ENCODE results near the gene PACRG. TPM values are rescaled to one million over a fixed set of nuclear protein-coding genes. Genes with fewer than 3 reads are reported as not detected.

The PACRG gene
- total and polyA plus RNA-seq, 2 of the 8 experiments (the other 6 are each of a cell fraction or from before 2014, with no cell fraction given), result 0.44 to 0.54 TPM

DNA sequence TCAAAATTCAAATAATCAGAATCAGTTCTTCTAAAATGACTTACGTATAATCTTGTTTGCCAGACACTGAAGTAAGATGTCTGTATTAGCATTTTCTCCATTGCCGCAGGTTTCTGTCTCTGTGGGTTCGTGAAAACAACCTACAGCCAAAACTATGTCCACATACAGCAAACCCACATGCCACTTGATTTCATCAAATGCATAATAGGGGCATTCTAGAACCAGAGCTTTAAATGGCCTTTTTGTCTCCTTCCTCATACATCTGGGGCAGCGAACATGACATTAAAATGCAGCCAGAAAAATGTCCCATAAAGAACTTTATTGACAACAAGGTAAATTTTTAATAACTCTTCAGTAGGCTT lies 596.5 kb downstream of the PACRG start:
- no peak overlapping the region for H2AK5ac ChIP-seq (ENCODE audit: low read depth, low read length)
- H3K23ac ChIP-seq (ENCODE audit: insufficient read length), result no peak overlapping the region
- H2AFZ ChIP-seq (ENCODE audit: low read length), result no peak overlapping the region
- H3K4me3 ChIP-seq (ENCODE audit: extremely low read depth in 1 of 4, insufficient read depth in 2 of 4, low read depth in 3 of 4, low read length in 4 of 4), result no peak overlapping the region
- no peak overlapping the region for H3K4me2 ChIP-seq (ENCODE audit: insufficient read depth in 1 of 2, low read depth in 2 of 2, low read length in 2 of 2)
- no peaks in the 10 kb centered on the region; a peak in 1 of 7 replicates for H3K4me1 ChIP-seq (replicated peaks in 1 of 4; ENCODE audit: control insufficient read depth in 3 of 4, insufficient read depth in 4 of 4, low read length in 3 of 4)
- H4K8ac ChIP-seq (ENCODE audit: extremely low read depth, insufficient read depth, low read length), result no peak overlapping the region
- ChIA-PET CTCF (ENCODE audit: partially characterized antibody) (no interaction called here), POLR2A (ENCODE audit: partially characterized antibody) (no interaction called here)
- H4K5ac ChIP-seq (ENCODE audit: insufficient read length, low read depth, low read length), result no peak overlapping the region
- H2BK12ac ChIP-seq (ENCODE audit: low read depth, low read length), result no peak overlapping the region
- H3K27me3 ChIP-seq (replicated peaks in 1 of 4; ENCODE audit: control insufficient read depth in 3 of 4, extremely low read depth in 1 of 4, insufficient read depth in 3 of 4, low read length in 3 of 4), result no peaks in the 10 kb centered on the region
- H3K36me3 ChIP-seq (ENCODE audit: control insufficient read depth in 2 of 4, insufficient read depth in 4 of 4, low read length in 3 of 4), result no peaks in the 10 kb centered on the region
- H3K27ac ChIP-seq (ENCODE audit: low read depth, low read length), result no peak overlapping the region
- H4K20me1 ChIP-seq (replicated peaks in 1 of 2; ENCODE audit: control insufficient read depth in 1 of 2, insufficient read depth in 2 of 2, low read length in 2 of 2), result no peaks in the 10 kb centered on the region
- H2BK20ac ChIP-seq (ENCODE audit: low read length), result no peak overlapping the region
- H2BK5ac ChIP-seq (ENCODE audit: low read depth, low read length), result no peak overlapping the region
- H3K23me2 ChIP-seq (ENCODE audit: low read depth, low read length), result no peaks in the 10 kb centered on the region
- H3K9ac ChIP-seq (replicated peaks in 1 of 4; ENCODE audit: extremely low read depth in 1 of 4, low read depth in 3 of 4, low read length in 3 of 4), result no peak overlapping the region
- H2BK120ac ChIP-seq (replicated peaks; ENCODE audit: low read depth, low read length), result no peak overlapping the region
- FAIRE-seq, result no peak
- WGBS, 2 experiments (ENCODE audit: extremely low coverage in 1 of 2, insufficient coverage in 1 of 2, insufficient read length in 1 of 2, insufficient replicate concordance in 2 of 2, low coverage in 1 of 2, low lambda C conversion rate in 2 of 2, missing lambda C conversion rate in 1 of 2), result 94% methylated on average over 4 of the region's 4 CpGs; no CpG with 5 or more reads in 1 of the 2 experiments
- H2BK15ac ChIP-seq (ENCODE audit: low read length), result no peak overlapping the region
- H4K91ac ChIP-seq (replicated peaks; ENCODE audit: insufficient read length, low read length), result no peak overlapping the region
- H3K79me2 ChIP-seq (ENCODE audit: control insufficient read depth in 1 of 2, insufficient read depth in 2 of 2, low read length in 2 of 2), result no peaks in the 10 kb centered on the region
- peaks cover 0 to 6% of the 10 kb centered on the region in 2 experiments; a peak in 1 of 4 replicates for H3K9me3 ChIP-seq (ENCODE audit: insufficient read depth in 2 of 2, low read depth in 1 of 2, low read length in 1 of 2)
- H3K18ac ChIP-seq (ENCODE audit: extremely low read depth, low read length), result no peak overlapping the region
- H3K14ac ChIP-seq (ENCODE audit: insufficient read length), result no peak overlapping the region
- DNase-seq (ENCODE audit: low read depth in 1 of 2, low spot score in 2 of 2), result no peak
- H3K79me1 ChIP-seq (ENCODE audit: low read depth, low read length), result no peaks in the 10 kb centered on the region
- no peak overlapping the region for H3K4ac ChIP-seq (replicated peaks; ENCODE audit: insufficient read length, low read depth, low read length)
- H3K56ac ChIP-seq (replicated peaks; ENCODE audit: insufficient read length, low read depth, low read length), result no peak overlapping the region
- no peak for TF ChIP-seq CBX5 (IDR thresholded peaks at IDR 0.05; ENCODE audit: low read depth, low read length)
- TF ChIP-seq, protein P1, sequence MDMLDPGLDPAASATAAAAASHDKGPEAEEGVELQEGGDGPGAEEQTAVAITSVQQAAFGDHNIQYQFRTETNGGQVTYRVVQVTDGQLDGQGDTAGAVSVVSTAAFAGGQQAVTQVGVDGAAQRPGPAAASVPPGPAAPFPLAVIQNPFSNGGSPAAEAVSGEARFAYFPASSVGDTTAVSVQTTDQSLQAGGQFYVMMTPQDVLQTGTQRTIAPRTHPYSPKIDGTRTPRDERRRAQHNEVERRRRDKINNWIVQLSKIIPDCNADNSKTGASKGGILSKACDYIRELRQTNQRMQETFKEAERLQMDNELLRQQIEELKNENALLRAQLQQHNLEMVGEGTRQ (IDR thresholded peaks at IDR 0.05; ENCODE audit: low read length), result no peak
